Ovary (tissue), 9 donors: ENCODE results near the gene PTCH2. TPM values are rescaled to one million over a fixed set of nuclear protein-coding genes. Genes with fewer than 3 reads are reported as not detected.

Experiments
- DNase-seq, 5 donors: peaks; one replicate each; pipeline ENCODE4 v3.0.0-alpha.2; 2019 to 2020
- H3K27ac ChIP-seq, 2 donors: fragments of 200-600 bp; one replicate each; pipeline versions ENCODE4 v1.5.1 to v1.8.0; 2019 to 2022
- H3K27me3 ChIP-seq: fragments of 200-600 bp; one replicate; pipeline ENCODE4 v1.8.0; 2022
- H3K36me3 ChIP-seq: fragments of 200-600 bp; sonication (generic); one replicate; pipeline ENCODE4 v1.5.1; 2019
- H3K4me1 ChIP-seq: one replicate; pipeline ENCODE4 v1.8.1; 2013; ENCODE audit warnings: mild to moderate bottlenecking, moderate library complexity; ENCODE audit not compliant: insufficient read depth
- H3K4me3 ChIP-seq: fragments of 200-600 bp; sonication (generic); one replicate; pipeline ENCODE4 v1.5.1; 2017
- H3K9me3 ChIP-seq, 2 donors: fragments of 200-600 bp in 1 of 2; sonication (generic) in 1 of 2; one replicate each; pipeline versions ENCODE4 v1.5.1 to v1.8.1; 2013 to 2019; ENCODE audit warnings: mild to moderate bottlenecking in 1 of 2, moderate library complexity in 1 of 2
- CTCF ChIP-seq, 3 donors: fragments of 450-650 bp in 2 of 3; fragments of 200-600 bp in 1 of 3; IDR thresholded peaks; one replicate each; pipeline versions ENCODE4 v1.5.1 to v1.8.0; 2016 to 2022; ENCODE audit warnings: antibody characterized with exemption in 3 of 3, mild to moderate bottlenecking in 1 of 3
- EP300 ChIP-seq: sonication (generic); formaldehyde crosslinking; IDR thresholded peaks from one replicate; pipeline ENCODE4 v1.6.1; 2017; ENCODE audit warnings: antibody characterized with exemption
- POLR2A ChIP-seq: fragments of 450-650 bp; IDR thresholded peaks from one replicate; pipeline ENCODE4 v1.6.1; 2017; ENCODE audit warnings: antibody characterized with exemption, mild to moderate bottlenecking, moderate library complexity
- WGBS, 3 donors: extraction: QIAGEN DNeasy Blood & Tissue Kit in 1 of 3; methylation state at CpG; one replicate each; pipeline versions ENCODE4 v1.1.5 to v1.1.7; 2013 to 2017; 5-methylcytosine and 5-hydroxymethylcytosine counted together
- intact Hi-C, 4 donors: fragments of 100-400 bp; cut with DNase I; formaldehyde crosslinking; loops; one replicate each; pipeline versions ENCODE4 v1.11.0 to v1.15.1; 2022 to 2023
- polyA plus RNA-seq, 2 donors: library from polyadenylated mRNA; stranded (reverse); fragments of 200-250 nt in 1 of 2; fragments of 350-450 nt in 1 of 2; fragmentation: Illumina TruSeq in 1 of 2; extraction: RNeasy Lipid Tissue Mini Kit (QIAGEN cat#74804) in 1 of 2; gene quantifications; one replicate each; pipeline ENCODE4 v1.2.3, GENCODE V29; 2013 to 2014
- total RNA-seq, 7 donors: library from RNA; depleted of rRNA in 2 of 7; stranded (reverse); fragments of >200 nt in 2 of 7; fragmentation: NEBNext Ultra II Directional in 3 of 7; extraction: Animal tissue kit (Norgen Biotek cat#: 25700) in 3 of 7; gene quantifications; one replicate each; pipeline versions ENCODE4 v1.1.0 to v1.2.4, GENCODE V29; 2016 to 2023
- donor health status: DM: no; HTN: no; CAD: no; lungs with moderate emphysema.
- donor health status: DM: no; HTN: no; CAD: no.
- donor health status: Bipolar disorder and iron deficiency.
- donor health status: DM: yes; HTN: yes; CAD: no.
- donor health status: DM: no; HTN: no; CAD: no.
- donor health status: DM: yes; HTN: yes; CAD: no.

PTCH2 gene
- total and polyA plus RNA-seq, 9 donors: 1.8 to 21.2 (median 10.7) TPM

- H3K27me3 ChIP-seq: no peaks in the 10 kb centered on the region
- no peak for DNase-seq
- H3K4me3 ChIP-seq: no peak overlapping the region
- WGBS, 3 donors: 60 to 73% (median 68%) methylated on average over 7 of the region's 7 CpGs
- intact Hi-C loops: no loop called here
- no peak for TF ChIP-seq POLR2A
- no peak for TF ChIP-seq CTCF (IDR thresholded peaks at IDR 0.05)
- no peak for TF ChIP-seq EP300
- no peaks in the 10 kb centered on the region for H3K36me3 ChIP-seq
- H3K9me3 ChIP-seq: no peaks in the 10 kb centered on the region
- peaks cover 11% of the 10 kb centered on the region for H3K4me1 ChIP-seq
- no peak overlapping the region for H3K27ac ChIP-seq
Observed at GRCh38 chr1:44881011-44881632, 38.1 kb upstream of the PTCH2 start.

- Histone ChIP-seq H3K27me3 (no peaks in the 10 kb centered on the region), H3K27ac (no peak overlapping the region), H3K36me3 (no peaks in the 10 kb centered on the region), H3K4me1 (peaks cover 3% of the 10 kb centered on the region), H3K4me3 (no peak overlapping the region), H3K9me3 (no peaks in the 10 kb centered on the region)
- no peak for TF ChIP-seq EP300
- no peak for TF ChIP-seq CTCF (IDR thresholded peaks at IDR 0.05)
- TF ChIP-seq POLR2A: no peak
- DNase-seq: no peak
- intact Hi-C loops: no loop called here
- WGBS, 3 donors: 42 to 70% (median 65%) methylated on average over 2 of the region's 2 CpGs
Observed at GRCh38 chr1:44874155-44874554, 31.1 kb upstream of the PTCH2 start.

- Histone ChIP-seq H3K36me3 (no peaks in the 10 kb centered on the region), H3K4me3 (no peak overlapping the region), H3K27me3 (no peaks in the 10 kb centered on the region), H3K4me1 (no peaks in the 10 kb centered on the region), H3K27ac (no peak overlapping the region), H3K9me3 (no peaks in the 10 kb centered on the region)
- no peak for DNase-seq
- intact Hi-C loops: no loop called here
- TF ChIP-seq EP300 (no peak), CTCF (IDR thresholded peaks at IDR 0.05) (no peak), POLR2A (no peak)
- 84 to 91% (median 91%) methylated on average over 4 of the region's 4 CpGs for WGBS, 3 donors
Observed at GRCh38 chr1:44870096-44870495, 27.0 kb upstream of the PTCH2 start.

- 85 to 95% (median 92%) methylated on average over 10 of the region's 10 CpGs for WGBS, 3 donors
- intact Hi-C loops: no loop called here
Observed at GRCh38 chr1:44867801-44868200, 24.7 kb upstream of the PTCH2 start.

More at GRCh38 chr1:44867801-44868200, 24.7 kb upstream of the PTCH2 start:
- no peak overlapping the region for H3K4me3 ChIP-seq
- H3K27ac ChIP-seq: no peak overlapping the region
- TF ChIP-seq EP300: no peak
- no peak for TF ChIP-seq POLR2A
- TF ChIP-seq CTCF (IDR thresholded peaks at IDR 0.05): no peak
- DNase-seq: no peak
- no peaks in the 10 kb centered on the region for H3K36me3 ChIP-seq
- no peaks in the 10 kb centered on the region for H3K9me3 ChIP-seq
- H3K27me3 ChIP-seq: no peaks in the 10 kb centered on the region
- H3K4me1 ChIP-seq: no peaks in the 10 kb centered on the region
